ENCODE results near the gene VPS8.

GRCh38 chr3:184820525-184820924 is 8.6 kb downstream of the VPS8 start:
- TF ChIP-seq BCL11A (IDR thresholded peaks at IDR 0.05; ENCODE audit: low read depth in 2 of 2, low read length in 2 of 2) (no peak), POLR2AphosphoS5 (IDR thresholded peaks at IDR 0.05; ENCODE audit: low read depth, low read length) (no peak), KDM4A (IDR thresholded peaks at IDR 0.05; ENCODE audit: low read depth, low read length, severe bottlenecking) (no peak)
